GM20000 (cell line): Measurements from ENCODE around the gene PARVA.

ENCODE experiments used
- DNase-seq: peaks from one replicate; pipeline ENCODE4 v3.0.0; 2012; ENCODE audit warnings: low spot score
- TF ChIP-seq, protein P1 (sequence below): IDR thresholded peaks from 2 replicates; pipeline ENCODE4 v1.5.1; 2012; ENCODE audit warnings: mild to moderate bottlenecking, control low read depth; ENCODE audit errors: extremely low read depth, missing control alignments

Gene PARVA

GRCh38 chr11:12435264-12435663 lies 57.9 kb downstream of the PARVA start:
- DNase-seq, result no peak
- TF ChIP-seq, protein P1, sequence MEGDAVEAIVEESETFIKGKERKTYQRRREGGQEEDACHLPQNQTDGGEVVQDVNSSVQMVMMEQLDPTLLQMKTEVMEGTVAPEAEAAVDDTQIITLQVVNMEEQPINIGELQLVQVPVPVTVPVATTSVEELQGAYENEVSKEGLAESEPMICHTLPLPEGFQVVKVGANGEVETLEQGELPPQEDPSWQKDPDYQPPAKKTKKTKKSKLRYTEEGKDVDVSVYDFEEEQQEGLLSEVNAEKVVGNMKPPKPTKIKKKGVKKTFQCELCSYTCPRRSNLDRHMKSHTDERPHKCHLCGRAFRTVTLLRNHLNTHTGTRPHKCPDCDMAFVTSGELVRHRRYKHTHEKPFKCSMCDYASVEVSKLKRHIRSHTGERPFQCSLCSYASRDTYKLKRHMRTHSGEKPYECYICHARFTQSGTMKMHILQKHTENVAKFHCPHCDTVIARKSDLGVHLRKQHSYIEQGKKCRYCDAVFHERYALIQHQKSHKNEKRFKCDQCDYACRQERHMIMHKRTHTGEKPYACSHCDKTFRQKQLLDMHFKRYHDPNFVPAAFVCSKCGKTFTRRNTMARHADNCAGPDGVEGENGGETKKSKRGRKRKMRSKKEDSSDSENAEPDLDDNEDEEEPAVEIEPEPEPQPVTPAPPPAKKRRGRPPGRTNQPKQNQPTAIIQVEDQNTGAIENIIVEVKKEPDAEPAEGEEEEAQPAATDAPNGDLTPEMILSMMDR, result no peak

DNA sequence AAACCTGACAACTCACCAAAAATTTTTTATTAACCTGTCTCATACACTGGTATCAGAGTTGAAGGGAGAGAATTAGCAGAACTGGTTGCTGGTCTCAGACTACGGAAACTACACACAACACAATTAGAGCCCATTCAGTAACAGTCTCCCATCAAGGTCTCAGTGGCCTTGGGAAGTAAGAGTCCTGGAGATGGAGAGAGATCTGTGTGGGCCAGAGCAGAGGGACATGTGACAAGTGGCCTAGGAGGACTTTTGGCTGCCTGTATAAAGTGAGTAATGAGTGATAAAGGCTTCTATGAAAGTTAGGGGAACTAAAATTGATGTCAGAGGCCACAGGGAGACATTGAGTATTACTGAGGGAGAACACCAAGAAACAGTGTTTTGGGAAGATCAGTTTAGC lies 58.9 kb downstream of the PARVA start:
- DNase-seq, result no peak

DNA sequence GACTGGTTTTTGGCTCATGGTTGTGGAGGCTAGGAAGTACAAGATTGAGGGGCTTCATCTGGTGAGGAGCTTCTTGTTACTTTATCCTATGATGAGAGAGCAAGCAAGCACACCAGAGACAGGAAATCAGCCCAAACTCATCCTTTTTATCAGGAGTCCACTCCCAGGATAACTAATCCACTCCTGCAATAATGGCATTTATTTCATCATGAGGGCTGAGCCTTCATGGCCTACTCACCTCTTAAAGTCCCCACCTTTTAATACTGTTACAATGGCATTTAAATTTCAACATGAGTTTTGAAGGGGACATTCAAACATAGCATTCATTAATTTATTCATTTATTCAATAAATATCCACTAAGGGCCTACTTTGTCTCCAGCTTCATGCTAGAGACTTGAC lies 60.9 kb downstream of the PARVA start:
- TF ChIP-seq, protein P1, result no peak
- DNase-seq, result no peak

More for the DNA sequence above, 58.9 kb downstream of the PARVA start:
- TF ChIP-seq, protein P1, result no peak

GRCh38 chr11:12439615-12440014 lies 62.2 kb downstream of the PARVA start:
- DNase-seq, result no peak
- TF ChIP-seq, protein P1, result no peak

DNA sequence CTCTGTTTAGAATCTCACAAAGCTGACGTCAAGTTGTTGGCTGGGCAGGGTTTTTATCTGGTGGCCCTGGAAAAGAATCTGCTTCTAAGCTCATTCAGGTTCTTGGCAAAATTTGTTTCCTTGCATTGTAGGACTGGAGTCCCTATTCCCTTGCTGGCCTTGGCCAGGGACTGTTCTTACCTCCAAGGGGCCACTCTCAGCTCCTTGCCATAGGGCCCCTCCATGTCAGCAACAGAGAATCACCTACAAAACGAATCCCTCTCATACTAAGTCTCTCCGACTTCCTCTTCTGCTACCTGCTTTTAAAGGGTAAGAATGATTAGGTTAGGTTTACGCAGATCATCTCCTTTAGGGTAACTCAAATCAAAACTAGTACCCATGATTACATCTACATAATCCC lies 63.2 kb downstream of the PARVA start:
- TF ChIP-seq, protein P1, result no peak
- DNase-seq, result no peak

DNA sequence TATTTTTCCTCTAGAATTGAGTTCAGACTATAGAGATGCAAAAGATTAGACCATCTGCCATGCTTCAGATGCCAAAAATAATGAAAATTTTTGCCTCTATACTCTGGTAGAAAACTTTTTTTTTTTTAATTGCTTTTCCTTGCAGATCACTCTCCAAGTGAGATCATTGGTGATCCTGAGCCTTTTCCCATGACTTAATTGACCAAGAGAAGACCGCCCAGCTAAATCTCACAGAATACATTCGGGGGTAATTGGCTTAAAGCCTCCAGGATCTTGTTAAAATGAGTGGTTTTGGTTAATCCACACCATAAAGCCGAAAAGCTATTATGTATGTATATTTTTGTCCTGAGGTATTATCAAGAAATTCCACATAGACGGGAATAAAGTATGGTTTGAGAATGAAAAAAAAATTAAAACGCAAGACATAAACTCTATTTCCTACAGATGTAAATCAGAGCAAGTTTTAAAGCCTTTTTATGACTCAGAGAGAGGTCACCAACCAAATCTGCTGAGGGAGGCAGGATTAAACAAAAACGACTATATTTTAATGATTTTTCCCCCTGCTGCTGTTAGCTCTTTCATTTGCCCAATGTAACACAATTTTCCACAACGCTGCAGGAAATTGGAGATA lies 64.0 kb downstream of the PARVA start:
- TF ChIP-seq, protein P1, result no peak
- DNase-seq, result no peak

- TF ChIP-seq, protein P1, result no peak
- no peak for DNase-seq
Observed at GRCh38 chr11:12444601-12445000, 67.2 kb downstream of the PARVA start.
